22Rv1 (cell line): ENCODE data around the gene SSR2.

Source experiments
- H3K27ac ChIP-seq: fragments of 450-650 bp; 2 replicates; pipeline ENCODE4 v1.5.1; 2017
- ZFX ChIP-seq: fragments of 450-650 bp; IDR thresholded peaks from 2 replicates; pipeline ENCODE4 v1.6.1; 2017; ENCODE audit warnings: antibody characterized with exemption, borderline replicate concordance
- TF ChIP-seq, protein P1 (sequence below): fragments of 450-650 bp; IDR thresholded peaks from 2 replicates; pipeline ENCODE4 v1.5.1; 2017; ENCODE audit warnings: mild to moderate bottlenecking

The SSR2 gene

DNA sequence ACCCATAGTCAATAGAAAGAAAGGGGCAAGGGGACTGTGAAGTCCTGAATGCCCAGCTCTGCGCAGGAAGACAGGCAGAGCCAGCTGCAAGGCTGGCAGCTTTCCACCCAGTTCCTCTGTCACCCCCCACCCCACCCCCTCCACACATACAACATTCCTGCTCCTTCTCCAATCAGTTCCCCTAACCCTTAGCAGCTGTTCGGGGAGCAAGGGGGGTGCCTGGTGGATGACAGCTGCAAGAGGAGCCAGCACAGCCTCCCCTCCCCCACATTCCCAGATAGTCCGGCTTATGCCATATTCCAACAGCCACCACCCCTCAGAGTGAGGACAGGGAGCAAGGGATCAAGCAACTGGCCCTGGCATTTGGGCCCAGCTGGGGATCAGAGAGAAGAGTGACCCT lies 52.1 kb downstream of the SSR2 start:
- H3K27ac ChIP-seq = no peak overlapping the region

DNA sequence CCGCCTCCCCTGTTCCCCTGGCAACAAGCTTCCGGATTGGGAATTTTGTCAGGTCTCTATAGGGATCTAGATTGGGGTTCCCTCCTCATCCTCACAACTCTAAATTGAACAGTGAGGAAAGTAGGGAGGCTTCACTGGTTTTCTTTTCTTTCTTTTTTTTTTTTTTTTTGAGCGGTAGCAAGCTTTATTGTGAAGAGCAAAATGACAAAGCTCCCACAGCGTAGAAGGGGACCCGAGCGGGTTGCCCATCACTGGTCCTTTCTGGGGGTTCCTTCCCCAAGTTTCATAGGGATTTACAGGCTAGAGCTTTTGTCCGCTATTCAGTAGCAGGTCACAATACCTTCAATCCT lies 52.7 kb downstream of the SSR2 start:
- TF ChIP-seq, protein P1, sequence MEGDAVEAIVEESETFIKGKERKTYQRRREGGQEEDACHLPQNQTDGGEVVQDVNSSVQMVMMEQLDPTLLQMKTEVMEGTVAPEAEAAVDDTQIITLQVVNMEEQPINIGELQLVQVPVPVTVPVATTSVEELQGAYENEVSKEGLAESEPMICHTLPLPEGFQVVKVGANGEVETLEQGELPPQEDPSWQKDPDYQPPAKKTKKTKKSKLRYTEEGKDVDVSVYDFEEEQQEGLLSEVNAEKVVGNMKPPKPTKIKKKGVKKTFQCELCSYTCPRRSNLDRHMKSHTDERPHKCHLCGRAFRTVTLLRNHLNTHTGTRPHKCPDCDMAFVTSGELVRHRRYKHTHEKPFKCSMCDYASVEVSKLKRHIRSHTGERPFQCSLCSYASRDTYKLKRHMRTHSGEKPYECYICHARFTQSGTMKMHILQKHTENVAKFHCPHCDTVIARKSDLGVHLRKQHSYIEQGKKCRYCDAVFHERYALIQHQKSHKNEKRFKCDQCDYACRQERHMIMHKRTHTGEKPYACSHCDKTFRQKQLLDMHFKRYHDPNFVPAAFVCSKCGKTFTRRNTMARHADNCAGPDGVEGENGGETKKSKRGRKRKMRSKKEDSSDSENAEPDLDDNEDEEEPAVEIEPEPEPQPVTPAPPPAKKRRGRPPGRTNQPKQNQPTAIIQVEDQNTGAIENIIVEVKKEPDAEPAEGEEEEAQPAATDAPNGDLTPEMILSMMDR = no peak
- TF ChIP-seq ZFX = no peak
- no peak overlapping the region for H3K27ac ChIP-seq

More for the DNA sequence above, 52.1 kb downstream of the SSR2 start:
- TF ChIP-seq, protein P1 = no peak
- TF ChIP-seq ZFX = no peak

- TF ChIP-seq, protein P1 = no peak
- no peak for TF ChIP-seq ZFX
- H3K27ac ChIP-seq = no peak overlapping the region
Measured at GRCh38 chr1:155967341-155968050, 53.3 kb downstream of the SSR2 start.

- H3K27ac ChIP-seq = no peak overlapping the region
Measured at GRCh38 chr1:155966750-155967149, 54.0 kb downstream of the SSR2 start.

DNA sequence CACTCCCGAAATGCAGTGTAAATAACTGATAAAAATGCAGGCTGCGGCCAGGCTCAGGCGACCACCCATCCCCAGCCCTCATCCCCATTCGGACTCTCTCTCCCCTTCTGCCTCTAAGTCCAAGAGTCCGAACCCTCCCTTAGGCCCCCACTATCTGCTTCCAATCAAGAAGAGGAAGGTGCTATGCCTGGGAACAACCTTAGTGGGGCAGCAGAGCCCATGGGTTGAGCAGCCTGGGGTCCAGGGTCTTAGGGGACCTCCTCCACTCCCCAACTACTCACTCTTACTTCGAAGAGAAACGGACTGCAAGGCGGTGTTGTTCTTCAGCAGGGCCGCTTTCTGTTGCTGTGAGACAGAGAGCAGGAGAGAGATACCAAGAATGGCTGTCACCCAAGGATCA lies 54.6 kb downstream of the SSR2 start:
- no peak overlapping the region for H3K27ac ChIP-seq
- TF ChIP-seq, protein P1 = peak; percentile 24; the same call in 1 of the 2 replicates
- TF ChIP-seq ZFX = no peak

More at GRCh38 chr1:155966750-155967149, 54.0 kb downstream of the SSR2 start:
- TF ChIP-seq ZFX = no peak
- TF ChIP-seq, protein P1 = no peak

DNA sequence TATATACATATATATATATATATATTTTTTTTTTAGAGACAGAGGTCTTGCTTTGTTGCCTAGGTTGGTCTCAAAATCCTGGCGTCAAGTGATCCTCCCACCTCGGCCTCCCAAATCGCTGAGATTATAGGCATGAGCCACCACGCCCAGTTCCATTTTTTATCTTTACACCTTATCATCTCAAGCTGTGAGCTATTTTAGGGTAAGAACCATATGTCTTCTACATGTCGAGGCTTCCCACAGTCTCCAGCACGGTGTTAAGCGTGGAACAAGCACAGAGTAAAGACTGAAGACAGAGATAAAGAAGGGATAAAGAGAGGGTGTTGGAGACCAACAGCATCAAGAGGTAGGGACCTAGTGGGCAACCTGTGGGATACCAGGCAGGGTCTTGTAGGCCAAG lies 56.6 kb downstream of the SSR2 start:
- H3K27ac ChIP-seq = no peak overlapping the region
- no peak for TF ChIP-seq ZFX

DNA sequence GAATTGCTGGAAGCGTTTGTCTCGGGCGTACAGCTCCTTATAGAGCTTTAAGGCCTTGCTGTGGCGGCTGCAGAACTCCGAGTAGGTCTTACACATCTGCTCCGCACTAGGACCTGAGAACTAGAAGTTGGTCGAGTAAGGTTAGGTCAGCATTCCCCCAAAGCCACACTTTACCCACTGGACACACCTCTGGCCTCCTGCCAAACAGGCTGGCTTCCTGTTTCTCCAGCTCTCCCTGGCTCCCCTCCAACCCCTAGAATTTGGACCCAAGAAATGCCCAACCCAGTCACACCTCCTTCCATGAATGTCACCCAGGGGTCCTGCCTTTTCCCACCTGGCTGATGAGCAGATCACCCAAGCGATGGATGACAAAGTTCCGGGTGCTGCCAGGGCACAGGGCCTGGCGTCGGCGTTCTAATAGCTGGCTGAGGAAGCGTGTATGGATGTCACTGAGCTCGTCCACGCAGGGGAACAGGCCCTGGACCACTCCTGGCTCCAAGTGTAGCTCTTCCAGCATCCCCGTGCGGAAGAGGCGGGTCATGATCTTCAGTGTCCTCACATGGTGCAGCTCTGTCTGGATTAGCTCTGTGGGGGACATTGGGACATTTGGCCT lies 58.0 kb downstream of the SSR2 start:
- H3K27ac ChIP-seq = no peak overlapping the region
- TF ChIP-seq, protein P1 = no peak
- TF ChIP-seq ZFX = no peak

DNA sequence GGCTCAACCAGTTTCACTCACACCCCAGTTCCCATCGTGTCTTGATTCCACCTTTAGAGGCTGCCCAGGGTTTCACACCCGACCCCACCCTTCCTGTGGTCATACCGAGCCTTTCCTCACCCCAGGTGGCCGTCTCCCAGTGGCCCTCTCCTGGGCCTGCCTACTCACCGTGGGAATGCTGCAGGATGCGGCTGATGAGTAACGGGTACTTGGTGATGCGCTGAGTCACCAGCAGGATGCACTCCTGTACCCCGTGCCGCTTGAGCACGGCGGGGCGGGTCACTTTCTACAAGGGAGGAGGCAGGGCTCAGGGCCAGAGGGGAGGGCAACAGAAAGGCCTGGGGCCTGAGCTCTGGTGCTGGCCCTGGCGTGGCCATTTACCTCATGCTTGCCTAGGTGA lies 58.8 kb downstream of the SSR2 start:
- TF ChIP-seq ZFX = no peak
- TF ChIP-seq, protein P1 = no peak
- no peak overlapping the region for H3K27ac ChIP-seq
